Right atrium auricular region (tissue), 2 donors: ENCODE data around the gene PEPD. TPM values are rescaled to one million over a fixed set of nuclear protein-coding genes. Genes with fewer than 3 reads are reported as not detected.
A peak's percentile ranks its signal among the peaks of the same experiment; 100 is the strongest.

Source experiments
- DNase-seq: peaks from one replicate; pipeline ENCODE4 v3.0.0-alpha.2; 2019; ENCODE audit warnings: low spot score
- H3K27ac ChIP-seq, 2 donors: fragments of 200-600 bp; sonication (generic); 1 replicate in 1 of 2; 2 replicates in 1 of 2; pipeline ENCODE4 v1.5.1; 2016 to 2019
- H3K27me3 ChIP-seq, 2 donors: fragments of 200-600 bp; sonication (generic); one replicate each; pipeline versions ENCODE4 v1.5.1 to v1.6.0; 2017 to 2019
- H3K36me3 ChIP-seq: fragments of 200-600 bp; sonication (generic); one replicate; pipeline ENCODE4 v1.5.1; 2016
- H3K4me1 ChIP-seq, 2 donors: fragments of 200-600 bp; sonication (generic); one replicate each; pipeline versions ENCODE4 v1.5.1 to v1.6.0; 2017 to 2019
- H3K4me3 ChIP-seq, 2 donors: fragments of 200-600 bp; sonication (generic); 1 replicate in 1 of 2; 2 replicates in 1 of 2; pipeline ENCODE4 v1.5.1; 2017 to 2019; ENCODE audit warnings: mild to moderate bottlenecking in 1 of 2, moderate library complexity in 1 of 2
- H3K9me3 ChIP-seq, 2 donors: fragments of 200-600 bp; sonication (generic); one replicate each; pipeline ENCODE4 v1.5.1; 2019
- total RNA-seq, 2 donors: library from RNA; depleted of rRNA; stranded (reverse); fragments of >200 nt; gene quantifications; one replicate each; pipeline ENCODE4 v1.1.0, GENCODE V29; 2016
- TF ChIP-seq, protein P1 (sequence below), 2 donors: fragments of 200-600 bp; sonication (generic); IDR thresholded peaks; one replicate each; pipeline ENCODE4 v1.5.1; 2019; ENCODE audit warnings: antibody characterized with exemption in 2 of 2

Gene PEPD
- total RNA-seq, 2 donors from 2014 or later = 27.1 to 38.9 TPM

GRCh38 chr19:33407716-33408115, 113.9 kb downstream of the PEPD start:
- Histone ChIP-seq H3K36me3 (no peaks in the 10 kb centered on the region), H3K27ac (no peak overlapping the region), H3K4me1 (peaks cover 0 to 6% of the 10 kb centered on the region in 2 donors), H3K27me3 (no peaks in the 10 kb centered on the region), H3K9me3 (no peaks in the 10 kb centered on the region), H3K4me3 (no peak overlapping the region)
- TF ChIP-seq, protein P1, sequence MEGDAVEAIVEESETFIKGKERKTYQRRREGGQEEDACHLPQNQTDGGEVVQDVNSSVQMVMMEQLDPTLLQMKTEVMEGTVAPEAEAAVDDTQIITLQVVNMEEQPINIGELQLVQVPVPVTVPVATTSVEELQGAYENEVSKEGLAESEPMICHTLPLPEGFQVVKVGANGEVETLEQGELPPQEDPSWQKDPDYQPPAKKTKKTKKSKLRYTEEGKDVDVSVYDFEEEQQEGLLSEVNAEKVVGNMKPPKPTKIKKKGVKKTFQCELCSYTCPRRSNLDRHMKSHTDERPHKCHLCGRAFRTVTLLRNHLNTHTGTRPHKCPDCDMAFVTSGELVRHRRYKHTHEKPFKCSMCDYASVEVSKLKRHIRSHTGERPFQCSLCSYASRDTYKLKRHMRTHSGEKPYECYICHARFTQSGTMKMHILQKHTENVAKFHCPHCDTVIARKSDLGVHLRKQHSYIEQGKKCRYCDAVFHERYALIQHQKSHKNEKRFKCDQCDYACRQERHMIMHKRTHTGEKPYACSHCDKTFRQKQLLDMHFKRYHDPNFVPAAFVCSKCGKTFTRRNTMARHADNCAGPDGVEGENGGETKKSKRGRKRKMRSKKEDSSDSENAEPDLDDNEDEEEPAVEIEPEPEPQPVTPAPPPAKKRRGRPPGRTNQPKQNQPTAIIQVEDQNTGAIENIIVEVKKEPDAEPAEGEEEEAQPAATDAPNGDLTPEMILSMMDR (IDR thresholded peaks at IDR 0.05) = no peak
- no peak for DNase-seq

DNA sequence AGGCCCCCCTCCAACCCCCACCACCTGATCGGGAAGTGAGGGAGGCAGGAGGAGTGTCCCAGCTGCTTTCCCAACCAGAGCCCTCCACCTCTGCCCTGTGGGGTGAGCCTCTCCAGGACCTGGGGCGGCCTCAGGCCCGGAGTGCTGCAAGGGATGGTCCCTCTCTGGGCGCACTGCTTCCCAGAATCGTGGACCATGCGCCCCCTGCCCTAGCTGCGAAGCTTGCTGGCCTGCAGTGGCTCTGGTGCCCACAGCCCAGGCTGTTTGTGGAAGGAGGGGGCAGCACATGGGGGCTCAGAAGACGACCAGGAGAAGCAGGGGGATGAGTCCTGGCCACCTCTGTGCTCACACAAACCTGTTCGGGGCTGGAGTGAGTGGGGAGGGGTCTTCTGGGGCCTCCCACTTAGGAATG, 114.4 kb downstream of the PEPD start:
- Histone ChIP-seq H3K4me1 (peaks cover 0 to 6% of the 10 kb centered on the region in 2 donors), H3K27ac (no peak overlapping the region), H3K36me3 (no peaks in the 10 kb centered on the region), H3K4me3 (no peak overlapping the region), H3K27me3 (no peaks in the 10 kb centered on the region), H3K9me3 (no peaks in the 10 kb centered on the region)
- TF ChIP-seq, protein P1 (IDR thresholded peaks at IDR 0.05) = peak in 1 of 2 donors; percentile 41
- no peak for DNase-seq

DNA sequence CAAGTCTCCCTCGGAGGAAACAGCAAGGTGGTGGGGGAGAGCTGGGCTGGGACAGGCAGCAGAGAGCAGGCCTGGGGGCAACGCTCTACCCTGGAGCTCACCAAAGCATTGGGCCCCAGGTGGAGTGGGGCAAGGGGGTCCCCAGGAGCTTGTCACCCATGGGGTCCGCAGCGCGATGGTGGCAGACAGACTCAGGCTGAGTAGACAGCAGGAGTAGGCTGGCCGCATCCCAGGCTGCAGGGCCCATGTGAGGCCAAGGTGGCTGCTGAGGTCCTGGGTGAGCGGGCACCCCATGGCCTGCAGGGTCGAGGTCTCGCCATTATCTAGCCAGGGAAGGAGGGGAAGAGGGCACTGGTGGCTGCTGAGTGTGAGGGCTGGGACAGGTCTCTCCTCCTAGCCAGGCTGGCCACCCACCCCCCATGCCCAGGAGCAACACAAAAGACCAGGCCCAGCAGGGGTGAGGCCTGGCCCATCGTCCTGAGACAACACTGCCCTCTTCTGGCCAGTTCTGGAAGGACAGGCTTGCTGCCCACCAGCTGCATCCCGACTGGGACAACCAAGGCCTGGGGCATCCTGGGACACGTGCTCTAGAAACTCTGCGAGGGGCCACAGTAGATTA, 115.0 kb downstream of the PEPD start:
- Histone ChIP-seq H3K36me3 (no peaks in the 10 kb centered on the region), H3K9me3 (no peaks in the 10 kb centered on the region), H3K4me3 (no peak overlapping the region), H3K27me3 (no peaks in the 10 kb centered on the region), H3K4me1 (peaks cover 0 to 6% of the 10 kb centered on the region in 2 donors), H3K27ac (no peak overlapping the region)
- TF ChIP-seq, protein P1 (IDR thresholded peaks at IDR 0.05) = peak; percentile 93 to 96
- DNase-seq = peak; percentile 78

DNA sequence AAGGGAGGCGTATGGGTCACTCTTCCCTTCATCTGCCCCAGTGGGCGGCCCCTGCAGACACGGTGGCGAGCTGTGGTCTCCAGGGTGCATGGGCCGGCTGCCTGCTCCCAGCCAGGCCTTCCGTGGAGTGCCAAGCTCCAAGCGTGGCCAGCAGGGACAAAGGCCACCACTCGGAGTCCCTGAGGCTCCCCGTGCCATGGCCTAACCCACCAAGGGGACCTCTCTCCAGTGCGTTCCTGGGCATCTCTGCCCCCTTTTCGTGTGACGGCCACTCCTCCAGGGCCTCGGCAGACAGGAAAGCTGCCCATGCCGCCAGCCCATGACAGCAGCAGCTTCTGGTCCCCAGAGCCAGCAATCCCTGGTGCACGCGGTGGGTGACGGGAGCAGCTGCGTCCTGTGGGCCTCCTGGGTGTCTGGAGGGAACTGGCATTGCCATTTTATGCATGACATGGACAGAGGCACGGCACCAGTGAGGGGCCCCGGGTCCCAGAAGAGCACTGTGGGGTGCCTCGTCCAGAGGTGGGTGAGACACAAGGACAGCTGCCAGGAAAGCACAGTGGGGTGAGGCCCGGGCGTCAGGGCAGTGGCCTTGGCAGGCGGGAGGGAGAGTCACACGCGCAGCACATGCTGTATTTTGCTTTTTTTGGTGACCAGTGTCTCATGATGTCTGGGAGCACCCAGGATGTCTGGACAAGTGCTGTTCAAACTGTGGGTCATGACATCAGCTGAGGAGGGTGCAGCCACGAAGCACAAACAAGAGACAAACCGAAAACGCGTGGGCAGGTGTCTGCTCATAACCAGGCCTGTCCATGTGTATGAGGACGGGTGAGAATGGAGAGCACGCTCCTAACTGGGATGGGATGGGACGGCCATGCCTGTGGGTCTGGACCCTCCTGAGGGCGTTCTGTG, 115.8 kb downstream of the PEPD start:
- DNase-seq = no peak
- no peak overlapping the region for H3K4me3 ChIP-seq
- no peak overlapping the region for H3K27ac ChIP-seq
- TF ChIP-seq, protein P1 (IDR thresholded peaks at IDR 0.05) = no peak
- peaks cover 0 to 6% of the 10 kb centered on the region in 2 donors for H3K4me1 ChIP-seq
- H3K27me3 ChIP-seq = no peaks in the 10 kb centered on the region
- H3K9me3 ChIP-seq = no peaks in the 10 kb centered on the region
- no peaks in the 10 kb centered on the region for H3K36me3 ChIP-seq

DNA sequence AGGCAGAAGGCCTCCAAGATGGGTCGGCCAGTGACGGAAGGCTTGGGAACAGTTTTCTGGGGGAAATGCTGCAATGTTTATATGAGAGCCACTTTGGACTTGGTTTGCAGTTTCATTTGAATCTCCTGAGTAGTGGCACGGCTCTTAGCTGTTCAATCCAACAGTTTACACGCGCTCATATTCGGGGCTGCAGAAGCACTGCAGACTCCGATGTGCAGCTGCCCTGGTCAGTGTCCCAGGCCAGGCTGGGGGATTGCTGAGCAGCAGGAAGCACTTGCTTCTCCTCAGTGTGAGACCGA, 116.4 kb downstream of the PEPD start:
- TF ChIP-seq, protein P1 (IDR thresholded peaks at IDR 0.05) = no peak
- no peaks in the 10 kb centered on the region for H3K27me3 ChIP-seq
- no peak overlapping the region for H3K4me3 ChIP-seq
- H3K36me3 ChIP-seq = no peaks in the 10 kb centered on the region
- H3K4me1 ChIP-seq = peaks cover 0 to 6% of the 10 kb centered on the region in 2 donors
- no peak for DNase-seq
- no peak overlapping the region for H3K27ac ChIP-seq
- no peaks in the 10 kb centered on the region for H3K9me3 ChIP-seq
